ENCODE data around the gene CHDH. TPM values are rescaled to one million over a fixed set of nuclear protein-coding genes. Genes with fewer than 3 reads are reported as not detected.

The CHDH gene, protein sequence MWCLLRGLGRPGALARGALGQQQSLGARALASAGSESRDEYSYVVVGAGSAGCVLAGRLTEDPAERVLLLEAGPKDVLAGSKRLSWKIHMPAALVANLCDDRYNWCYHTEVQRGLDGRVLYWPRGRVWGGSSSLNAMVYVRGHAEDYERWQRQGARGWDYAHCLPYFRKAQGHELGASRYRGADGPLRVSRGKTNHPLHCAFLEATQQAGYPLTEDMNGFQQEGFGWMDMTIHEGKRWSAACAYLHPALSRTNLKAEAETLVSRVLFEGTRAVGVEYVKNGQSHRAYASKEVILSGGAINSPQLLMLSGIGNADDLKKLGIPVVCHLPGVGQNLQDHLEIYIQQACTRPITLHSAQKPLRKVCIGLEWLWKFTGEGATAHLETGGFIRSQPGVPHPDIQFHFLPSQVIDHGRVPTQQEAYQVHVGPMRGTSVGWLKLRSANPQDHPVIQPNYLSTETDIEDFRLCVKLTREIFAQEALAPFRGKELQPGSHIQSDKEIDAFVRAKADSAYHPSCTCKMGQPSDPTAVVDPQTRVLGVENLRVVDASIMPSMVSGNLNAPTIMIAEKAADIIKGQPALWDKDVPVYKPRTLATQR
- total RNA-seq (ENCODE audit: unreplicated experiment): 1.0 TPM
- long read RNA-seq, partial matches to known transcripts: 0 of 5 reads
- long read RNA-seq, other reads (novel, unspliced or antisense): 5 of 5 reads

GRCh38 chr3:53846134-53846850 is at the start of gene CHDH, which contains the start of gene IL17RB:
TSS of gene CHDH (minus strand) at chr3:53846419. CDS start at chr3:53824008, 22,411 bp downstream.
TSS of gene IL17RB (plus strand) at chr3:53846568. CDS start at chr3:53846589, 21 bp downstream.
- Mint-ChIP-seq H3K27me3 (ENCODE audit: unreplicated experiment) (peaks cover 13% of the 10 kb centered on the region), H3K4me1 (ENCODE audit: unreplicated experiment) (peaks cover 3% of the 10 kb centered on the region), H3K9me3 (ENCODE audit: unreplicated experiment) (no peaks in the 10 kb centered on the region), H3K4me3 (ENCODE audit: unreplicated experiment) (peak within 1 kb of the TSS; percentile 84), H3K36me3 (ENCODE audit: low read depth, unreplicated experiment) (no peaks in the 10 kb centered on the region), H3K27ac (ENCODE audit: unreplicated experiment) (no peak within 1 kb of the TSS)
- DNase-seq (ENCODE audit: low spot score): peak; percentile 27
- TF ChIP-seq CTCF (IDR thresholded peaks at IDR 0.05; ENCODE audit: unreplicated experiment): no peak

DNA sequence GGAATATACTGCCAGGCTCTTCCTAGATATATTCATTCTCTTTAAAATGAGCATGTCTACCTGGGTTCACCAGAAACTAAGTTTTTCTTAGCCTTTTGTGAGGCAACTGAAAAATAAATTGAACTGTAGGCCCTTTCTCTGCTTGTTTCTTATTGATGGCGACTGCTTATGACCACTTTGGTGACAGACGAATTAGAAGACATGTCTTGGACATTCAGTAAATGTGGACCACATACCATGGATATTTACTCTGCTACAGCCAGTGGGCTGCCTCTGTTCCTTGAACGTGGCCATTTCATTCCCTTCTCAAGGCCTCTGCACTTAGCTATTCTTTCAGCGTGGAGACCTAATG is 46.0 kb upstream of the CHDH start:
- no peaks in the 10 kb centered on the region for H3K9me3 Mint-ChIP-seq (ENCODE audit: unreplicated experiment)
- no peak for TF ChIP-seq CTCF (IDR thresholded peaks at IDR 0.05; ENCODE audit: unreplicated experiment)
- H3K27me3 Mint-ChIP-seq (ENCODE audit: unreplicated experiment): peaks cover 4% of the 10 kb centered on the region
- peaks cover 34% of the 10 kb centered on the region for H3K4me1 Mint-ChIP-seq (ENCODE audit: unreplicated experiment)
- peaks cover 7% of the 10 kb centered on the region for H3K36me3 Mint-ChIP-seq (ENCODE audit: low read depth, unreplicated experiment)
- no peak for DNase-seq (ENCODE audit: low spot score)
- H3K4me3 Mint-ChIP-seq (ENCODE audit: unreplicated experiment): peak overlapping the region; percentile 98
- H3K27ac Mint-ChIP-seq (ENCODE audit: unreplicated experiment): peak overlapping the region; percentile 98

DNA sequence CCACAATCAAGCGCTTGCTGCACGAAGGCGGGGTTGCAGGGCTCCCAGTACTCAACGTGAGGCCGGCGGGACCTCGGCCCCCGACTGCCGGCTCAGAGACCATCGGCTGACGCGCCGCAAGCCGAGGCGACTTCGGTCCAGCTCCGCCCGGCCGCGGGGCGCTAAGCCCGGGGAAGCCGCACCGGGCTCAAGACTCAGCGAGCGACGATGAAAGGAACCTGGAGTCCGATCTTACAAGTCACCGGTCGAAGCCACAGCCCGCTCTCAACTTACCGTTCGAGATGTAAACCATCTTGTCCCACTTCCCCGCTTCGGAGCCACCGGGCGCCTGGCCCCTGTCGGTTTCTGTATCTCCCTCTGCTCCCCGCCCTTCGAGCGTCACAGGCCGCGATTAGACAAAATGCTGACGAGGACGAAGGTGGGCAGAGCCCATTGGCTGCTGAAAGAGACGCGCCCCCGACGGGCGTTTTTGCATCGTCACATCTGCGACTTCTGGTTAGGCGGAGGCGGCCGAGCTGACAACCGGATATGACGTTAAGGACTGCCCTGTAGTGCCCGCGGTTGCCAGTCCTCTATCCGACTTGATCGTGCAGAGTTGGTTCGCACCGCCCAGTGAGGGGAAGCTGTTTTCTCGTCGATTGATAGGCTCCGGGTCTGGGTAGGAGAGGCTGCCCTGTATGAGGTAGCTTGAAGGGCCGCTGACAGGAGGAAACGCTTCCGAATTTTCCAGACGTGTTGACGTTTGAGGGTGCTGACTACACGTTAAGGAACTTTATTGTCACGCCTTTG is 45.5 kb upstream of the CHDH start, which contains the start of gene SELENOK:
SELENOK (minus strand) TSS at position 363 of the 789 bp plus-strand sequence.
- no peak for TF ChIP-seq CTCF (IDR thresholded peaks at IDR 0.05; ENCODE audit: unreplicated experiment)
- Mint-ChIP-seq H3K27me3 (ENCODE audit: unreplicated experiment) (peaks cover 4% of the 10 kb centered on the region), H3K4me1 (ENCODE audit: unreplicated experiment) (peaks cover 34% of the 10 kb centered on the region), H3K27ac (ENCODE audit: unreplicated experiment) (peak within 1 kb of the TSS; percentile 98), H3K36me3 (ENCODE audit: low read depth, unreplicated experiment) (peaks cover 7% of the 10 kb centered on the region), H3K9me3 (ENCODE audit: unreplicated experiment) (no peaks in the 10 kb centered on the region), H3K4me3 (ENCODE audit: unreplicated experiment) (peak within 1 kb of the TSS; percentile 98)
- DNase-seq (ENCODE audit: low spot score): peak; percentile 95

- H3K4me3 Mint-ChIP-seq (ENCODE audit: unreplicated experiment): peak overlapping the region; percentile 98
- peak overlapping the region; percentile 88 for H3K27ac Mint-ChIP-seq (ENCODE audit: unreplicated experiment)
- H3K9me3 Mint-ChIP-seq (ENCODE audit: unreplicated experiment): no peaks in the 10 kb centered on the region
- DNase-seq (ENCODE audit: low spot score): no peak
- peaks cover 9% of the 10 kb centered on the region for H3K36me3 Mint-ChIP-seq (ENCODE audit: low read depth, unreplicated experiment)
- no peak for TF ChIP-seq CTCF (IDR thresholded peaks at IDR 0.05; ENCODE audit: unreplicated experiment)
- H3K27me3 Mint-ChIP-seq (ENCODE audit: unreplicated experiment): peaks cover 4% of the 10 kb centered on the region
- H3K4me1 Mint-ChIP-seq (ENCODE audit: unreplicated experiment): peaks cover 34% of the 10 kb centered on the region
Observed at GRCh38 chr3:53890726-53891475, 44.7 kb upstream of the CHDH start.

Measured in endothelial cell (in vitro differentiated cells).